ENCODE measurements around the gene CHRDL2.
A peak's percentile ranks its signal among the peaks of the same experiment; 100 is the strongest.

CHRDL2 gene

DNA sequence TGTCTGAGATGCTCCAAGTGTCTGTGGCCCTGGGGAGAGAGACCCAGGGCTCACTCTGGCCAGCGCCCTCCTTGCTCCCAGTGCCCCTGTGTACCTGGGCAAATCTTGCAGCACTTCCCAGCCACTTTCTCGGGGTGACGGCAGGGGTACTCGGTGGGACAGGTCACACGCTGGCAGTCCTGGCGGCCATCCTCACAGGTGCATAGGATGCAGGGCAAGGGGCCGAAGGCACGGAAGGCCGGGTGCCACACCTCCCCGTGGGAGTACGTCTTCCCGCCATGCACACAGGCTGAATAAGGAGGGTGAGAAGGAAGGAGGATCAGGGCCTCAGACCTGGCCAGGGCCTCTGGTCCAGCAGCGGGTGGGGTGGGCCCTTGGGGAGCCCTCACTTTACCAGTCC is 28.0 kb downstream of the CHRDL2 start:
- TF ChIP-seq, protein P1, sequence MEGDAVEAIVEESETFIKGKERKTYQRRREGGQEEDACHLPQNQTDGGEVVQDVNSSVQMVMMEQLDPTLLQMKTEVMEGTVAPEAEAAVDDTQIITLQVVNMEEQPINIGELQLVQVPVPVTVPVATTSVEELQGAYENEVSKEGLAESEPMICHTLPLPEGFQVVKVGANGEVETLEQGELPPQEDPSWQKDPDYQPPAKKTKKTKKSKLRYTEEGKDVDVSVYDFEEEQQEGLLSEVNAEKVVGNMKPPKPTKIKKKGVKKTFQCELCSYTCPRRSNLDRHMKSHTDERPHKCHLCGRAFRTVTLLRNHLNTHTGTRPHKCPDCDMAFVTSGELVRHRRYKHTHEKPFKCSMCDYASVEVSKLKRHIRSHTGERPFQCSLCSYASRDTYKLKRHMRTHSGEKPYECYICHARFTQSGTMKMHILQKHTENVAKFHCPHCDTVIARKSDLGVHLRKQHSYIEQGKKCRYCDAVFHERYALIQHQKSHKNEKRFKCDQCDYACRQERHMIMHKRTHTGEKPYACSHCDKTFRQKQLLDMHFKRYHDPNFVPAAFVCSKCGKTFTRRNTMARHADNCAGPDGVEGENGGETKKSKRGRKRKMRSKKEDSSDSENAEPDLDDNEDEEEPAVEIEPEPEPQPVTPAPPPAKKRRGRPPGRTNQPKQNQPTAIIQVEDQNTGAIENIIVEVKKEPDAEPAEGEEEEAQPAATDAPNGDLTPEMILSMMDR (IDR thresholded peaks at IDR 0.05) = no peak

DNA sequence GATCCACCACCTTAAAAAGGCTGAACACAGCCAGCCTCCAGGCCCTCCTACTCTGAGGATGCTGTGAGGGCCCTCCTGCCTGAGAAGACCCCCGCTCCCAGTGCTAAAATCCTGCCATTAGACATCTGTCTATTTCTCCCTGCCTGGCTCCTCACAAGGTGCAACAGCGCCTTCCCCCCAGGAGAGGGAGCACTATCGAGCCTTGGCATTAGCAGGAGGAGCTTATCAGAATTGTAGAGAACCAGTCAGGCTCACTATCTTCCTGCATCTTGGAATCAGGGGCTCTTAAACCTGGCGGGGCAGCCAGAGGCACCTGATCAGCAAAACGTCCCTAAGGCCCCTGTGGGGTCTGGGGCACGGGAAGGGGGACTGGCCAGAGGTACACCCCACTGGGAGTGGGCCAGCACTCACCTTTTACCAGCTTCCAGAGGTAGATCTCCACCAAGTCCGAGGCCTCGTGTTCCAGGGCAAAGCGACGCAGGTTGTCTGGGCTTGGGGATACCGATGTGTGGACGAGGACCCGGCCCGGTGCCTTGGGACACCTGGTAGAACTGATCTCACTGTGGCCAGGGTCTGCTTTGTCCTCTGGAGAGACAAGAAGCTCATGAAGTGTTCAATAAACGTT is 28.7 kb downstream of the CHRDL2 start:
- TF ChIP-seq, protein P1 (IDR thresholded peaks at IDR 0.05) = peak; percentile 95

DNA sequence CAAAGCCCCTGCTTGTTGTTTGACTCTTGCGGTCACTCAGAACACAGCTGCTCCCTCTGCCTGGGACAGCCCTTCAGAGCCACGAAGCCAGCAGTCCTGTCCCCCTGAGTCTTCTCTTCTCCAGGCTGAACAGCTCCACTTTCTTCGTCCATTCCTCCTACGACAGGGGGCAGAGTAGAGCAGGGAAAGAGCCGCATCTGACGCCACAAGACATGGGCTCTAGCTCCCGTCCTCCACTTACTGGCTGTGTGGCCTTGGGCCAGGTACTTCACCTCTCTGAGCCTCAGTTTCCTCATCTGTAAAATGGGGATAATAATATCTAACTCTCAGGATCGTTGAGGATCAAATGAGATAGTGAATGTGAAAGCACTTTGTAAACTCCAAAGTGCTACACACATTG is 29.9 kb downstream of the CHRDL2 start:
- TF ChIP-seq, protein P1 (IDR thresholded peaks at IDR 0.05) = no peak

DNA sequence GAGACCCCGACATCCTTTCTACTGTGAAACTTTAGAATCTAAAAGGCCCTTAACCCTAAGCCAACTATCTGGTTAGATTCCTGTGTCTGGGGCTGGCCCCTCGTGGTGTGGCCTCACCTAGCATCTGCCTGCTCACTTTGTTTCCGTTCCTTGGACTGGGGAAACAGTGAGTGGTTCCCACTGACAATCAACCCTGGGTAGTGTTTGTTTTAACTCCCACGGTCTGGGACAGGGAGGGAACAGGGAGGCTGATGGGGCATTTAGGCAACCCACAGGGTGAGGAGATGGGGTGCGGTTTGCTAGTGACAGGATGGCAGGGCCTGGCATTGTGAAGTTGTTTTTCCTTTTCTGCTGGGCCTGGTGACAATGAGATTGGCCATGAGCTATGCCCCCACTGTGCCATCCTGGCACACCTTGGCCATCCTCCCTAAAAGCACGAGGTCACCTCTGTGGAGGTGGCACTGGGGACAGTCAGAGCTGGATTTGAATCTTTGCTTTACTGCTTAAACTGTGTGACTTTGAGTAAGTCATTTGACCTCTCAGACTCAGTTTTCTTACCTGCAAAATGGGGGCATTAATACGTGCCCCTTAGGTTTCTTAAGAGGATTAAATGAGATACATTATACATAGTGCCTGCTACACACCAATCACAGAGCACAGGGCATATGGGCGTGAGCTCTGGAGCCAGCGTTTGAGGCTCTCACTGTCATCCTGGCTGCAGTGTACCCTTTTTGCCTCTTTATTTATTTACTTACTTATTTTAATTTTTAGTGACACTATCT is 31.4 kb downstream of the CHRDL2 start:
- TF ChIP-seq, protein P1 (IDR thresholded peaks at IDR 0.05) = no peak

DNA sequence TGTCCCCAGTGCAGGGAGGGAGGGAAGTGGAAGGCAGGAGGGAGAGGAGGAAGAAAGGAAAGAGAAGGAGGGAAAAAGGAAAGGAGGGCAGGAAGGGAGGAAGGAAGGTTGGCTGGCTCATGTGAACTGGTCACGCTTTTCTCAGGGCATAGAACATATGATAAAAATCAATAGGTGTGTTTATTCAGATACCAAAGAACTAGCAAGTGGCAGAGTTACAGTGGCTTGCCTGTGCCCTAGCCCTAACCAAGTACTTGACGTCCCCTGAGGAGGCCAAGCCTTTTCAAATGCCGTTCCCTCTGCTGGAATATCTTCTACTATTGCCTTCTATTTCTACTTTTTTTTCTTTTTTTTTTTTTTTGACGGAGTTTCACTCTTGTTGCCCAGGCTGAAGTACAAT is 33.5 kb downstream of the CHRDL2 start:
- TF ChIP-seq, protein P1 (IDR thresholded peaks at IDR 0.05) = no peak

DNA sequence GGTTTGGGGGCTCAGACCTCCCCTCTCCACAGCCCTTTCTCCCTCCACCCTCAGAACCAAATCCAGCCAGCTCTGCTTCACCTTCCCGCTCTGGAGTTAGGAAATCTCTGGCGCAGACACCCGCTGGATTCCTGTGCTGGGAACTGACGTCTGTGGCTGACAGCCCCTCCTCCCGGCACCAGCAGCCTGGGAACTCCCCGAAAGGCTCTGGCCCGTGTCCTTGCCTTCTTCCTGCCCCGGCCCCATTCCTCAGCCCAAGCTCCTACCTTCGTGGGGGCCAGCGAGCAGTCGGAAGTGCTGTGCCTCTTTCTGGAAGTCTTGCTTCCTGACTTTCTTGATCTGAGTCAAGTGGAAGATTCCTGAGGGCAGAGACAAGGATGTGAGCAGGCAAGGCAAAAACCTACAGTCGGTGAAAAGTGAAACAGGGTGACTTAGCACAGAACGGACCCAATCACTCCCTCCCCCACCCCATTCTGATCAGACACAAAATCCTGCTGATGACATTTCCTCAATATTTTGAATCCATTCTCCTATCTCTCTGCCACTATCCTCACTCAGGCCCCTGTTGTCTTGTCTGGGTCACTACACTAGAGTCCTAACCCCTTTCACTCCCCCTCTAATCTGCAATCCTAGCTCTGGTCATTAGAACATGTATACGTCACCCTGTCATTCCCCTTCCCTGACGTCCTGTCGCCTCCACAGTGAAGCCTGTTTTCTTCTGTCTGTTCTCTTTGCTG is 34.1 kb downstream of the CHRDL2 start:
- TF ChIP-seq, protein P1 (IDR thresholded peaks at IDR 0.05) = no peak

DNA sequence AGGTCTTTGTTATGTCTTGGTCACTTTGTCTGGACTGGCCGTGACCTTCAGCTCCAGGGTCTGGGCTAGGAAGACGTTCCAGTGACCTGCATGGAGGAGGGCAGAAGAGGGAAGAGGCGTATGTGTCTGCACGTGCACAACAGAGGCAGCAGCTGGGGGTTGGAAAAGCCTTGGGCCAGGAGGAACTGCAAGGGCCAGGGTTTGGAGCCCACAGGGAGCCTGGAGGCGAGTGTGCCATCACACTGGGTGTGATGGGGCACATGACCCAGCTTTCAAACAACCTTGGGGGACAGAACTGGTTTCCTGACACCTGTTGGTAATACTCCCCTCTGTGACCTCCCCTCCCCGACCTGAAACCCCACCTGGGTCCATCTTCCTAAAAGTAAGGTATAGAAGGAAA is 34.7 kb downstream of the CHRDL2 start:
- TF ChIP-seq, protein P1 (IDR thresholded peaks at IDR 0.05) = no peak

All from LNCAP (cell line).